CD4-positive, alpha-beta memory T cell (primary cell): ENCODE results near the gene WFDC10B. TPM values are rescaled to one million over a fixed set of nuclear protein-coding genes. Genes with fewer than 3 reads are reported as not detected.

ENCODE experiments used
- CTCF ChIA-PET: fragments of 350-600 bp; sonication (Branson Sonifier 250); formaldehyde crosslinking; loops from one replicate; lab custom pipeline; 2021; ENCODE audit warnings: inconsistent platforms; ENCODE audit not compliant: partially characterized antibody; lab: Charles Lee
- POLR2A ChIA-PET: fragments of 350-600 bp; sonication (Branson Sonifier 250); formaldehyde crosslinking; loops from one replicate; lab custom pipeline; 2021; ENCODE audit not compliant: partially characterized antibody; lab: Charles Lee
- DNase-seq, 5 donors: peaks; one replicate each; pipeline versions ENCODE4 v3.0.0 to v3.0.0-alpha.2; 2020 to 2022; ENCODE audit warnings: mixed read lengths in 1 of 5
- H3K27ac ChIP-seq: one replicate; pipeline ENCODE4 v1.7.0; 2013; ENCODE audit warnings: low read depth, low read length
- H3K27me3 ChIP-seq: 2 replicates; pipeline ENCODE4 v1.7.0; 2013; ENCODE audit warnings: mild to moderate bottlenecking, low read length, moderate library complexity; ENCODE audit not compliant: insufficient read depth
- H3K36me3 ChIP-seq: 2 replicates; pipeline ENCODE4 v1.7.0; 2013; ENCODE audit warnings: mild to moderate bottlenecking, low read length, moderate library complexity; ENCODE audit not compliant: insufficient read depth
- H3K4me1 ChIP-seq: 2 replicates; pipeline ENCODE4 v1.7.0; 2013; ENCODE audit warnings: mild to moderate bottlenecking, low read length, moderate library complexity; ENCODE audit not compliant: insufficient read depth
- H3K4me3 ChIP-seq, 2 donors: one replicate each; pipeline ENCODE4 v1.7.0; 2013; ENCODE audit warnings: low read length in 2 of 2, mild to moderate bottlenecking in 1 of 2
- H3K9me3 ChIP-seq, 2 donors: one replicate each; pipeline ENCODE4 v1.7.0; 2013; ENCODE audit warnings: low read length in 2 of 2, control low read depth in 1 of 2; ENCODE audit not compliant: control insufficient read depth in 1 of 2
- H3K27ac Mint-ChIP-seq, 7 donors: one replicate each; pipeline ENCODE4 v1.8.0; 2020 to 2021; ENCODE audit warnings: mixed read lengths in 7 of 7, mild to moderate bottlenecking in 6 of 7, inconsistent platforms in 3 of 7, moderate library complexity in 3 of 7
- H3K27me3 Mint-ChIP-seq, 2 donors: one replicate each; pipeline ENCODE4 v1.8.0; 2020 to 2021; ENCODE audit warnings: mixed read lengths in 2 of 2
- H3K36me3 Mint-ChIP-seq, 2 donors: one replicate each; pipeline ENCODE4 v1.8.0; 2020 to 2021; ENCODE audit warnings: mixed read lengths in 2 of 2, inconsistent platforms in 1 of 2, mild to moderate bottlenecking in 1 of 2
- H3K4me1 Mint-ChIP-seq, 4 donors: one replicate each; pipeline ENCODE4 v1.8.0; 2020 to 2021; ENCODE audit warnings: mixed read lengths in 4 of 4, mild to moderate bottlenecking in 1 of 4
- H3K4me3 Mint-ChIP-seq, 8 donors: one replicate each; pipeline ENCODE4 v1.8.0; 2020 to 2021; ENCODE audit warnings: mixed read lengths in 8 of 8, mild to moderate bottlenecking in 7 of 8, moderate library complexity in 6 of 8, inconsistent platforms in 3 of 8
- H3K9me3 Mint-ChIP-seq, 8 donors: one replicate each; pipeline ENCODE4 v1.8.0; 2020 to 2021; ENCODE audit warnings: mixed read lengths in 8 of 8, mild to moderate bottlenecking in 5 of 8, inconsistent platforms in 3 of 8, moderate library complexity in 1 of 8
- intact Hi-C: fragments of 100-400 bp; cut with micrococcal nuclease; formaldehyde crosslinking; loops from one replicate; pipeline ENCODE4 v1.15.1; 2023
- polyA plus RNA-seq, 2 donors: library from polyadenylated mRNA; unstranded; fragments of 300-500 nt; fragmentation: Illumina TruSeq; gene quantifications; one replicate each; pipeline ENCODE4 v1.2.3, GENCODE V29; 2021
- total RNA-seq, 2 experiments: library from RNA; stranded (reverse); gene quantifications; one replicate each; pipeline ENCODE4 v1.2.3, GENCODE V29; 2021

The WFDC10B gene
- total RNA-seq = not detected
- polyA plus RNA-seq = not detected

- no peaks in the 10 kb centered on the region for H3K36me3 Mint-ChIP-seq
Measured at GRCh38 chr20:45704969-45705637, at the start of gene WFDC10B. WFDC10B (minus strand) TSS chr20:45705019; CDS start chr20:45685992, 19,027 bp downstream.

GRCh38 chr20:45752746-45753145, 47.9 kb upstream of the WFDC10B start:
- no peak overlapping the region for H3K27ac ChIP-seq
- DNase-seq = no peak
- H3K9me3 ChIP-seq = no peaks in the 10 kb centered on the region
- H3K4me3 ChIP-seq = no peak overlapping the region
- no peak overlapping the region for H3K27ac Mint-ChIP-seq
- H3K4me1 ChIP-seq = no peaks in the 10 kb centered on the region
- H3K27me3 Mint-ChIP-seq = peaks cover 6 to 7% of the 10 kb centered on the region in 2 donors
- no peaks in the 10 kb centered on the region for H3K36me3 Mint-ChIP-seq
- intact Hi-C loops = no loop called here
- H3K9me3 Mint-ChIP-seq = peaks cover 0 to 5% (median 2%) of the 10 kb centered on the region in 8 donors
- H3K27me3 ChIP-seq = no peaks in the 10 kb centered on the region
- CTCF ChIA-PET = no interaction called here
- no peaks in the 10 kb centered on the region for H3K4me1 Mint-ChIP-seq
- POLR2A ChIA-PET = no interaction called here
- H3K4me3 Mint-ChIP-seq = no peak overlapping the region
- no peaks in the 10 kb centered on the region for H3K36me3 ChIP-seq

More at GRCh38 chr20:45704969-45705637, at the start of gene WFDC10B:
- Histone ChIP-seq H3K36me3 (no peaks in the 10 kb centered on the region), H3K9me3 (no peaks in the 10 kb centered on the region), H3K4me3 (no peak within 1 kb of the TSS), H3K27ac (no peak within 1 kb of the TSS), H3K27me3 (no peaks in the 10 kb centered on the region), H3K4me1 (no peaks in the 10 kb centered on the region)
- DNase-seq = no peak
- POLR2A ChIA-PET = no interaction called here
- CTCF ChIA-PET = interaction anchor here (0.6 kb wide), 1 partner anchor 67 kb away, joined by 5 read pairs; no protein-coding TSS in a partner anchor
- Mint-ChIP-seq H3K27ac (no peak within 1 kb of the TSS), H3K4me1 (no peaks in the 10 kb centered on the region), H3K9me3 (peaks cover 0 to 3% (median 0%) of the 10 kb centered on the region in 8 donors), H3K27me3 (peaks cover 23 to 30% of the 10 kb centered on the region in 2 donors), H3K4me3 (no peak within 1 kb of the TSS)
- intact Hi-C loops = no loop called here

- H3K4me3 ChIP-seq = no peak overlapping the region
- Mint-ChIP-seq H3K27ac (no peak overlapping the region), H3K36me3 (no peaks in the 10 kb centered on the region), H3K4me1 (no peaks in the 10 kb centered on the region), H3K9me3 (peaks cover 0 to 5% (median 2%) of the 10 kb centered on the region in 8 donors), H3K4me3 (no peak overlapping the region), H3K27me3 (peaks cover 11 to 13% of the 10 kb centered on the region in 2 donors)
- intact Hi-C loops = no loop called here
- POLR2A ChIA-PET = no interaction called here
- no peak overlapping the region for H3K27ac ChIP-seq
- DNase-seq = no peak
- no peaks in the 10 kb centered on the region for H3K36me3 ChIP-seq
- H3K27me3 ChIP-seq = no peaks in the 10 kb centered on the region
- CTCF ChIA-PET = interaction anchor here (1.2 kb wide), 1 partner anchor 20 kb away, joined by 6 read pairs; no protein-coding TSS in a partner anchor
- H3K4me1 ChIP-seq = no peaks in the 10 kb centered on the region
- no peaks in the 10 kb centered on the region for H3K9me3 ChIP-seq
Measured at GRCh38 chr20:45751721-45752120, 46.9 kb upstream of the WFDC10B start.

GRCh38 chr20:45745015-45745414, 40.2 kb upstream of the WFDC10B start:
- Mint-ChIP-seq H3K27me3 (peaks cover 11 to 13% of the 10 kb centered on the region in 2 donors), H3K4me3 (no peak overlapping the region), H3K9me3 (peaks cover 0 to 2% (median 0%) of the 10 kb centered on the region in 8 donors), H3K4me1 (no peaks in the 10 kb centered on the region), H3K27ac (no peak overlapping the region), H3K36me3 (no peaks in the 10 kb centered on the region)
- Histone ChIP-seq H3K27ac (no peak overlapping the region), H3K9me3 (no peaks in the 10 kb centered on the region), H3K36me3 (no peaks in the 10 kb centered on the region), H3K4me1 (no peaks in the 10 kb centered on the region), H3K27me3 (no peaks in the 10 kb centered on the region), H3K4me3 (no peak overlapping the region)
- DNase-seq = no peak
- POLR2A ChIA-PET = no interaction called here
- intact Hi-C loops = no loop called here
- CTCF ChIA-PET = no interaction called here

GRCh38 chr20:45742596-45742995, 37.8 kb upstream of the WFDC10B start:
- no peaks in the 10 kb centered on the region for H3K9me3 Mint-ChIP-seq
- no peak overlapping the region for H3K4me3 Mint-ChIP-seq
- no peak for DNase-seq
- Histone ChIP-seq H3K4me1 (no peaks in the 10 kb centered on the region), H3K36me3 (no peaks in the 10 kb centered on the region), H3K27ac (no peak overlapping the region), H3K9me3 (no peaks in the 10 kb centered on the region), H3K4me3 (no peak overlapping the region), H3K27me3 (no peaks in the 10 kb centered on the region)
- ChIA-PET POLR2A (no interaction called here), CTCF (no interaction called here)
- peaks cover 10 to 12% of the 10 kb centered on the region in 2 donors for H3K27me3 Mint-ChIP-seq
- no peaks in the 10 kb centered on the region for H3K4me1 Mint-ChIP-seq
- intact Hi-C loops = no loop called here
- H3K36me3 Mint-ChIP-seq = no peaks in the 10 kb centered on the region
- H3K27ac Mint-ChIP-seq = no peak overlapping the region

GRCh38 chr20:45735988-45736387, 31.2 kb upstream of the WFDC10B start:
- POLR2A ChIA-PET = no interaction called here
- no peaks in the 10 kb centered on the region for H3K4me1 ChIP-seq
- CTCF ChIA-PET = no interaction called here

GRCh38 chr20:45735552-45735951, 30.7 kb upstream of the WFDC10B start:
- Histone ChIP-seq H3K36me3 (no peaks in the 10 kb centered on the region), H3K4me1 (no peaks in the 10 kb centered on the region), H3K27ac (no peak overlapping the region), H3K4me3 (no peak overlapping the region), H3K9me3 (no peaks in the 10 kb centered on the region), H3K27me3 (no peaks in the 10 kb centered on the region)
- Mint-ChIP-seq H3K36me3 (no peaks in the 10 kb centered on the region), H3K4me1 (no peaks in the 10 kb centered on the region), H3K27ac (no peak overlapping the region), H3K9me3 (peaks cover 0 to 35% (median 24%) of the 10 kb centered on the region in 8 donors), H3K4me3 (no peak overlapping the region), H3K27me3 (peaks cover 16 to 29% of the 10 kb centered on the region in 2 donors)
- DNase-seq = no peak
- ChIA-PET POLR2A (no interaction called here), CTCF (no interaction called here)
- intact Hi-C loops = no loop called here

More at GRCh38 chr20:45735988-45736387, 31.2 kb upstream of the WFDC10B start:
- Histone ChIP-seq H3K4me3 (no peak overlapping the region), H3K9me3 (no peaks in the 10 kb centered on the region), H3K27ac (no peak overlapping the region), H3K36me3 (no peaks in the 10 kb centered on the region), H3K27me3 (no peaks in the 10 kb centered on the region)
- Mint-ChIP-seq H3K4me1 (no peaks in the 10 kb centered on the region), H3K36me3 (no peaks in the 10 kb centered on the region), H3K27me3 (peaks cover 14 to 27% of the 10 kb centered on the region in 2 donors), H3K9me3 (peaks cover 0 to 32% (median 22%) of the 10 kb centered on the region in 8 donors), H3K4me3 (no peak overlapping the region), H3K27ac (no peak overlapping the region)
- intact Hi-C loops = no loop called here
- DNase-seq = no peak
